GM10248 (cell line): Measurements from ENCODE around the gene PEPD.

Experiments used
- CTCF ChIA-PET: fragments of 300-600 bp; sonication (Branson Sonifier 250); formaldehyde crosslinking; extraction: SDS; loops from one replicate; lab custom pipeline; 2021; ENCODE audit warnings: antibody characterized with exemption; lab: Yijun Ruan, JAX
- POLR2A ChIA-PET: fragments of 350-650 bp; sonication (Branson Sonifier 250); formaldehyde crosslinking; extraction: SDS; loops from one replicate; lab custom pipeline; 2020; ENCODE audit warnings: antibody characterized with exemption; lab: Yijun Ruan, JAX
- DNase-seq: peaks from one replicate; pipeline ENCODE4 v3.0.0; 2012; ENCODE audit errors: extremely low spot score
- TF ChIP-seq, protein P1 (sequence below): IDR thresholded peaks from 2 replicates; pipeline ENCODE4 v1.5.1; 2012; ENCODE audit warnings: mild to moderate bottlenecking, low read depth; ENCODE audit errors: extremely low read depth, missing control alignments, control extremely low read depth

PEPD gene

DNA sequence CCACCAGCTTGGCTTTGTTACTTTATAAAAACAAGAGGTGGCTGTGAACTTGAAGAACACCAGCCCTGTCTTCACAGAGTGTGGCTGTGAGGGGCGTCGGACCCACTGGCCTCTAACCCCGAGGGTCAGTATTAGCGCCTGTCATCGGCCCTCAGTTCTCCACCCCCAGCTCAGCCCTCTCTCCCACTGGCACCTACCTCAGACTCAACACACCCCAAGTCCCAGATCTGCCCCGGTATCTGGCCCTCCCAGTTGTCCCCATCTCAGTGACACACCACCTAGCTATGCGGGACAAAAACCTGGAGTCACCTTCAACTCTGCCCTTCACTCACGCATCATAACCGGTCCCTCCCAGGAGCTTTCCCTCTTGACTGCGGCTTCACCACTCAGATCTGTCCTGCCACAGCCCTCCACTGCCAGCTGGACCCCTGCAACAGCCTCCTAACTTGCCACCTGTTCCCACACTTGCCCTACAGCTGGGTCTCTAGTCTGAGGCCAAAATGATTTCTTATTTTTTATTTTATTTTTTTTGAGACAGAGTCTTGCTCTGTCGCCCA is 45.4 kb downstream of the PEPD start:
- CTCF ChIA-PET = interaction anchor here (2.1 kb wide), 1 partner anchor 46 kb away, joined by 6 read pairs; no protein-coding TSS in a partner anchor

GRCh38 chr19:33473653-33474305 is 47.8 kb downstream of the PEPD start:
- ChIA-PET CTCF (no interaction called here), POLR2A (no interaction called here)
- DNase-seq = no peak
- TF ChIP-seq, protein P1, sequence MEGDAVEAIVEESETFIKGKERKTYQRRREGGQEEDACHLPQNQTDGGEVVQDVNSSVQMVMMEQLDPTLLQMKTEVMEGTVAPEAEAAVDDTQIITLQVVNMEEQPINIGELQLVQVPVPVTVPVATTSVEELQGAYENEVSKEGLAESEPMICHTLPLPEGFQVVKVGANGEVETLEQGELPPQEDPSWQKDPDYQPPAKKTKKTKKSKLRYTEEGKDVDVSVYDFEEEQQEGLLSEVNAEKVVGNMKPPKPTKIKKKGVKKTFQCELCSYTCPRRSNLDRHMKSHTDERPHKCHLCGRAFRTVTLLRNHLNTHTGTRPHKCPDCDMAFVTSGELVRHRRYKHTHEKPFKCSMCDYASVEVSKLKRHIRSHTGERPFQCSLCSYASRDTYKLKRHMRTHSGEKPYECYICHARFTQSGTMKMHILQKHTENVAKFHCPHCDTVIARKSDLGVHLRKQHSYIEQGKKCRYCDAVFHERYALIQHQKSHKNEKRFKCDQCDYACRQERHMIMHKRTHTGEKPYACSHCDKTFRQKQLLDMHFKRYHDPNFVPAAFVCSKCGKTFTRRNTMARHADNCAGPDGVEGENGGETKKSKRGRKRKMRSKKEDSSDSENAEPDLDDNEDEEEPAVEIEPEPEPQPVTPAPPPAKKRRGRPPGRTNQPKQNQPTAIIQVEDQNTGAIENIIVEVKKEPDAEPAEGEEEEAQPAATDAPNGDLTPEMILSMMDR = no peak

More for the DNA sequence above, 45.4 kb downstream of the PEPD start:
- POLR2A ChIA-PET = no interaction called here
- TF ChIP-seq, protein P1 = no peak
- DNase-seq = no peak

- no peak for DNase-seq
- ChIA-PET CTCF (no interaction called here), POLR2A (no interaction called here)
- TF ChIP-seq, protein P1 = no peak
Measured at GRCh38 chr19:33472691-33473652, 48.6 kb downstream of the PEPD start.

- TF ChIP-seq, protein P1 = no peak
- no peak for DNase-seq
- CTCF ChIA-PET = no interaction called here
- POLR2A ChIA-PET = no interaction called here
Measured at GRCh38 chr19:33472226-33472625, 49.4 kb downstream of the PEPD start.

- POLR2A ChIA-PET = no interaction called here
- CTCF ChIA-PET = no interaction called here
- TF ChIP-seq, protein P1 = no peak
- DNase-seq = no peak
Measured at GRCh38 chr19:33471111-33471996, 50.2 kb downstream of the PEPD start.
